ENCODE data around the gene ATP5PB.

Gene ATP5PB

DNA sequence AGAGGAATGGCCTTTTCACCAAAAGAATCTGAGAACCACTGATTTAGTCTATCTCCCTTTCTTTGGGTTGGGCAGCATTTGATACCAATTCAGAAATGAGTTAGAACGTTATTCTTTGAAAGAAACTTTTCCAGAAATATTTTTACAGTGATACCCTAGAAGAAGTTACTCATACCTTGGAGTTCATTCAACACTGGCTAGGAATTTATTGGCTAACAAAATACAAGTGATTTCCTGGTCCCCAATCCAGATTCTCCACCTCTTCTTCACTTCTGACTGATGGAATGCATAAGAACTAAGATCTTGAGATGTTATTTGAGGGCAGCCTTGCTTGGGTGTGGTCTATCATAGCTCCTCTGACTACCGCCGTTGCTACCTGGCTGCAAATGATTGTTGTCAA lies 33.9 kb downstream of the ATP5PB start:
- Histone ChIP-seq H3K9ac (ENCODE audit: low read length) (no peak overlapping the region), H3K36me3 (ENCODE audit: control insufficient read depth, insufficient read depth, low read length) (no peaks in the 10 kb centered on the region), H3K4me1 (ENCODE audit: control insufficient read depth, insufficient read depth, low read length) (peaks cover 3% of the 10 kb centered on the region), H3K27me3 (ENCODE audit: control insufficient read depth, insufficient read depth, low read length) (no peaks in the 10 kb centered on the region), H3K4me3 (ENCODE audit: low read length) (no peak overlapping the region), H3K9me3 (ENCODE audit: control insufficient read depth, low read length) (no peaks in the 10 kb centered on the region)

DNA sequence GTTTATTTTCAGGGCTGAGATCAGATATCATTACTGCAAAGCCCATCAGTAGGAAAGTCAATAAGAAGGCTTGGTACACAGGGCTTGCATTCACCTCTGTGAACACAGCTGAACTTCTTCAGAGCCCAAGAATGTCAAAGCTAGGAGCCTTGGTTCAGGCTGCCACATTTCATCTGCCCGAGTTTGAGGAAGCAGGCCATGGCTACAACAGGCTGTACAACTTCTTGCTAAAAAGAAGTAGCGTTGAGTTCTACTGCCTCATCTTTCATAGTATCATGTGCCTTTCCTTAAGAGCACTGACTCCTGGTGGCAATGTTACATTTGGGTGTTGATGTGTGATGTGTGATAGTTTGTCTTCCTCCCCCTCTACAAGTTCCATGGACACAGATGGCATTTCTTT lies 34.6 kb downstream of the ATP5PB start:
- H3K4me1 ChIP-seq (ENCODE audit: control insufficient read depth, insufficient read depth, low read length), result peaks cover 3% of the 10 kb centered on the region
- H3K36me3 ChIP-seq (ENCODE audit: control insufficient read depth, insufficient read depth, low read length), result no peaks in the 10 kb centered on the region
- H3K9ac ChIP-seq (ENCODE audit: low read length), result no peak overlapping the region
- H3K4me3 ChIP-seq (ENCODE audit: low read length), result no peak overlapping the region
- no peaks in the 10 kb centered on the region for H3K27me3 ChIP-seq (ENCODE audit: control insufficient read depth, insufficient read depth, low read length)
- H3K9me3 ChIP-seq (ENCODE audit: control insufficient read depth, low read length), result no peaks in the 10 kb centered on the region

DNA sequence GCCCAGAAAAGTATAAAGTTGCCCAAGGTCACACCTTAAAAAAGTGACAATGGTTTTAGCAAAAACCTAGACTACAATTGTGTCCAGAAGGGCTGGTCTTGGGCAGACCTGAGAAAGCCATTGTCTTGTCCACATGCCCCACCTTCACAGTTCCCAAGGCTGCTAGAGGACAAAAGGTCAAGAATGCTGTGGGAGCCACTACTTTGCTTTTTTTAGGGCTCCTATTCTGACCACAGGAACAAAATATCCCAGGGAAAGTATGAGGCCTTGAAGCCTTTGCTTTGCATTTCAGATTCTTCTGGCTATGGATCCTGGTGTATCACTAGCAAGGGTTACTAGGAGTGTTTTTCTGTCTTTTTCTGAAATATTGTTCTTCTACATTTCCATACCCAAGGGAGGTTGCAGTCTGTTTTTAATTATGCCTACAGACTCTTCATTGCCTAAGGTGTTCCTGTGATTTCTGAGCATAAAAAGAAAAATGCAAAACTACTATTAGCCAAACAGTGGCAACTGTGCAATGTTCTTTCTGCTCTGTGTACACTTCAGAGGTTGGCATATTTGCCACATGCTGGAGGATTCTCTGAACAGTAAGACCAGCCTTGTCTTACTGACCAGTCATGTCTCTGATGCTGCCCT lies 35.2 kb downstream of the ATP5PB start:
- Histone ChIP-seq H3K4me3 (ENCODE audit: low read length) (no peak overlapping the region), H3K9ac (ENCODE audit: low read length) (no peak overlapping the region), H3K9me3 (ENCODE audit: control insufficient read depth, low read length) (no peaks in the 10 kb centered on the region), H3K4me1 (ENCODE audit: control insufficient read depth, insufficient read depth, low read length) (peaks cover 3% of the 10 kb centered on the region), H3K36me3 (ENCODE audit: control insufficient read depth, insufficient read depth, low read length) (no peaks in the 10 kb centered on the region), H3K27me3 (ENCODE audit: control insufficient read depth, insufficient read depth, low read length) (no peaks in the 10 kb centered on the region)

DNA sequence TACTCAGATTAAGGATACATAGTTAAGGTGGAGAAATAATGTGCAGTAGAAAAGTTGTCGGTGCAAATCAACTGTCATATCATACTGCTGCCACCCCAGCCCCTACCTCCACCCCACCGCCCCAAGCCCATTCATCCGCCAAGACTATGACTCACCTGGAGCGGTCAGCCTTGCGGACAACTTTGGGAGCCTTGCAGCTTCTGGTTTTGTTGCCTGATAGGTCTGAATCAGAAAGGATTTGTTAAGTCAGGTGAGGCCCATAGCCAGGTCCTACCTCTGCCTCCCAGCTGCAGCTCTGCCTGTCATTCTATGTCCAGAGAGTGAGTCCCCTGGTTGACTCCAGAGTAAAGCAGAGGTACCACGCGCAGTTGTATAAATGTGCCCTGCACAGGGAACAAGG lies 37.2 kb downstream of the ATP5PB start:
- Histone ChIP-seq H3K9ac (ENCODE audit: low read length) (no peak overlapping the region), H3K4me3 (ENCODE audit: low read length) (no peak overlapping the region), H3K27me3 (ENCODE audit: control insufficient read depth, insufficient read depth, low read length) (no peaks in the 10 kb centered on the region), H3K9me3 (ENCODE audit: control insufficient read depth, low read length) (no peaks in the 10 kb centered on the region), H3K4me1 (ENCODE audit: control insufficient read depth, insufficient read depth, low read length) (peaks cover 3% of the 10 kb centered on the region), H3K36me3 (ENCODE audit: control insufficient read depth, insufficient read depth, low read length) (no peaks in the 10 kb centered on the region)

DNA sequence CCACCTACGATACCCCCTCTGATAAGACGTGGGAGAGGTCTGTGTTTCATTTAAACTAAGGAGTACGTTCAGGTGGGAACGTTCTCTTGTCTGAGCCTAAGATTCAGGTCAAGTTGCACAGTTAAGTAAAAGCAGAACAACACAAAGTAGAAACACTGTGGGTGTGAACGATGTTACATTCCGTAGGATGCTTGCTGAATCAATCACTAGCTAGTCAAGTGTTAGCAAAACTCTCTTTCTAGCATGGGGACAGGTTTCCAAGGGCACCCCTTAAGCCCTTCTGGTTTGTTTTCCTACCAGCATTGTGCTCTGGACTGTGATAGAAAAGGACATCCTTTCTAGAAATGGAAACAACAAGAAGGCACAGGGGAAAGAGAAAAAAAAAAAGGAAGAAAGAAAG lies 37.9 kb downstream of the ATP5PB start:
- H3K4me3 ChIP-seq (ENCODE audit: low read length), result no peak overlapping the region
- no peaks in the 10 kb centered on the region for H3K9me3 ChIP-seq (ENCODE audit: control insufficient read depth, low read length)
- no peak overlapping the region for H3K9ac ChIP-seq (ENCODE audit: low read length)
- H3K4me1 ChIP-seq (ENCODE audit: control insufficient read depth, insufficient read depth, low read length), result no peaks in the 10 kb centered on the region
- H3K36me3 ChIP-seq (ENCODE audit: control insufficient read depth, insufficient read depth, low read length), result no peaks in the 10 kb centered on the region
- H3K27me3 ChIP-seq (ENCODE audit: control insufficient read depth, insufficient read depth, low read length), result no peaks in the 10 kb centered on the region

DNA sequence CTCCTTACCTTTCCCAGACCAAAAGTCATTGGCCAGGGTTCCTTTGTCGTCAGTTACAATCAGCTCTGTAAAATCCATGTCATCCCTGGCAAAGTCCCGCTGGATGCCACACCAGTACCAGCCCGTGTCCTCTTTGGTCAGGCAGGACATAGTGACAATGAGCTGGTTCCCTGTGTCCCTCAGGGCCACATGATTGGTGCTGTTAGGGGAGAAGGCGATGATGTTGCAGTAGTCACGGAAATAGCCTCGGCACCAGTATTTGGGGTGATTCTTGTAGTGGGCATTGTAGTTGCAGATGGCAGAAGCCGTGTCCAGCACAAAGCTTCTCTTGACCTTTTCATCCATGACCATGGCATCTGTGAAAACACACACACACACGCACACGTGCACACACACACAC lies 39.4 kb downstream of the ATP5PB start:
- Histone ChIP-seq H3K4me3 (ENCODE audit: low read length) (no peak overlapping the region), H3K4me1 (ENCODE audit: control insufficient read depth, insufficient read depth, low read length) (no peaks in the 10 kb centered on the region), H3K27me3 (ENCODE audit: control insufficient read depth, insufficient read depth, low read length) (no peaks in the 10 kb centered on the region), H3K9ac (ENCODE audit: low read length) (no peak overlapping the region), H3K9me3 (ENCODE audit: control insufficient read depth, low read length) (no peaks in the 10 kb centered on the region), H3K36me3 (ENCODE audit: control insufficient read depth, insufficient read depth, low read length) (no peaks in the 10 kb centered on the region)

DNA sequence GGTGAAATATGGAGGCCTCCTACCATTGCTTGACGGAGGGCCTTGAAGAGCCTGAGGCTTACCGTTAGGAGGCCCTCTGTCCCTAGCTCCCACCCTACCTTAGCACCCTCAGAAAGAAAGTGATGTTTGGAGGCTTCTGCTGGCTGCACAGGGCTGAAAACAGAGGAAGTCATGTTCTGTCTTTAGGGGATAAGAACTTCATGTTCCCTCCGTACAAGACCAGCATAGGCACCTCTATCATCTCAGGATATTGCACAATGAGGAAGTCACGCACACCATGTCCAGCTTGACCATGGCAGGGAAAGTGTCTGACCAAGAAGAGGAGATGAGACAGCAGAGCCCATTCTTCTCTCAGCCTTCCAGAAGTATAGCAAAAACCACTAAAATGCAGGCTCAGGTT lies 40.3 kb downstream of the ATP5PB start:
- Histone ChIP-seq H3K9ac (ENCODE audit: low read length) (no peak overlapping the region), H3K4me1 (ENCODE audit: control insufficient read depth, insufficient read depth, low read length) (no peaks in the 10 kb centered on the region), H3K36me3 (ENCODE audit: control insufficient read depth, insufficient read depth, low read length) (no peaks in the 10 kb centered on the region), H3K27me3 (ENCODE audit: control insufficient read depth, insufficient read depth, low read length) (no peaks in the 10 kb centered on the region), H3K4me3 (ENCODE audit: low read length) (no peak overlapping the region), H3K9me3 (ENCODE audit: control insufficient read depth, low read length) (no peaks in the 10 kb centered on the region)

DNA sequence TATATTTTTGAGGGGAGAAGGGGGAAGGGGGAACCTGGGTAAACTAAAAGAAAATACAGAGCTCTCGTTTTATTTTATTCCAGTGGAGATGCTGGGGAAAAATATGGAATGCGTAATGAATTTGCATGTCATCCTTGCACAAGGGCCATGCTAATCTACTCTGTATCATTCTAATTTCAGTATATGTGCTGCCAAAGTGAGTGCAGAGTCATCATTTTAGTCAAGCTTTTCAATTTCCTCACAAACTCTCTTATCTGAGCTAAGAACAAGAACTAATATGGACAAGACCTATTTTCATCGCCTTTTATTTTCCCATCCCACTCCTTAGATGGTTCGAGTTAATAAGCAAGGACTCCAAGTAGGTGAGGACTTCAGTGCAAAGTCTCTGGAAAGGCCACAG lies 41.0 kb downstream of the ATP5PB start:
- no peaks in the 10 kb centered on the region for H3K9me3 ChIP-seq (ENCODE audit: control insufficient read depth, low read length)
- H3K27me3 ChIP-seq (ENCODE audit: control insufficient read depth, insufficient read depth, low read length), result no peaks in the 10 kb centered on the region
- H3K4me3 ChIP-seq (ENCODE audit: low read length), result no peak overlapping the region
- H3K36me3 ChIP-seq (ENCODE audit: control insufficient read depth, insufficient read depth, low read length), result no peaks in the 10 kb centered on the region
- no peaks in the 10 kb centered on the region for H3K4me1 ChIP-seq (ENCODE audit: control insufficient read depth, insufficient read depth, low read length)
- no peak overlapping the region for H3K9ac ChIP-seq (ENCODE audit: low read length)

DNA sequence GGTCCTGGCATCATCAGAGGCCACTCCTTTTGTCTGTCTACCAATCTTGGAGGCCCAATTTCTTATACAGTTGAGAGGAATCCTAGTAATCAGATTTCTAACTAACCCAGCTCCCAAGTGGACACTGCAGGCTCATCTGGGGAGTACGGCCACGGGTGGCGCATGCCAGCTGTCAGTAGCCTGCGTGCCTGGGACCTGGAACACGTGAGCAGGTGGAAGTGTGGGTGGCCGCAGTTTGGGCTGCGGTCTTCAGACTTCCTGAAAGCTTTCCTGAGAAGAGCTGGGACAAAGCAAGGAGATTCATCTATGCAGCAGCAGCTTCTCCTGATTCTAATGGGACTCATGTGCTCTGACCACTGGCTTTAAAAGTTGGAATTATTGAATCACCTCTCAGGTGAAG lies 41.8 kb downstream of the ATP5PB start:
- H3K4me3 ChIP-seq (ENCODE audit: low read length), result no peak overlapping the region
- no peak overlapping the region for H3K9ac ChIP-seq (ENCODE audit: low read length)
- H3K36me3 ChIP-seq (ENCODE audit: control insufficient read depth, insufficient read depth, low read length), result no peaks in the 10 kb centered on the region
- H3K4me1 ChIP-seq (ENCODE audit: control insufficient read depth, insufficient read depth, low read length), result no peaks in the 10 kb centered on the region
- no peaks in the 10 kb centered on the region for H3K9me3 ChIP-seq (ENCODE audit: control insufficient read depth, low read length)
- no peaks in the 10 kb centered on the region for H3K27me3 ChIP-seq (ENCODE audit: control insufficient read depth, insufficient read depth, low read length)

DNA sequence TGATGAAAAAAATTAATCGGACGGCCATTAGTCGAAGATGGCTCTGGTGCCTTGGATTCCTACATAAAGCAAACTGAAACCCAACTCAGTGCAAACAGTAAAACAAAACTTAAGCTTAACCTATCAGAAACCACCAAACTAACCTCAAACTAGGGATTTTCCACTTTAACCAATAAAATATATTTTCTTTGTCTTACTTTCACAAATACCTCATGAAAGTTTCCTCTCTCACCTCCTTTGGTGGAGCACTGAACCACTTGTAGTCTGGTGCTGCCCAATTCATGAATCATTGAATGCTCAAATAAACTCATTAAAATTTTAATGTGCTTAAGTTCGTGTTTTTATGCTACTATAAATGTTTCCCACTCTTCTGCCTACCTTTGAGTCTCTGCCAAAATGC lies 47.1 kb downstream of the ATP5PB start:
- Histone ChIP-seq H3K4me1 (ENCODE audit: control insufficient read depth, insufficient read depth, low read length) (no peaks in the 10 kb centered on the region), H3K4me3 (ENCODE audit: low read length) (no peak overlapping the region), H3K36me3 (ENCODE audit: control insufficient read depth, insufficient read depth, low read length) (no peaks in the 10 kb centered on the region), H3K27me3 (ENCODE audit: control insufficient read depth, insufficient read depth, low read length) (no peaks in the 10 kb centered on the region), H3K9me3 (ENCODE audit: control insufficient read depth, low read length) (no peaks in the 10 kb centered on the region), H3K9ac (ENCODE audit: low read length) (no peak overlapping the region)

DNA sequence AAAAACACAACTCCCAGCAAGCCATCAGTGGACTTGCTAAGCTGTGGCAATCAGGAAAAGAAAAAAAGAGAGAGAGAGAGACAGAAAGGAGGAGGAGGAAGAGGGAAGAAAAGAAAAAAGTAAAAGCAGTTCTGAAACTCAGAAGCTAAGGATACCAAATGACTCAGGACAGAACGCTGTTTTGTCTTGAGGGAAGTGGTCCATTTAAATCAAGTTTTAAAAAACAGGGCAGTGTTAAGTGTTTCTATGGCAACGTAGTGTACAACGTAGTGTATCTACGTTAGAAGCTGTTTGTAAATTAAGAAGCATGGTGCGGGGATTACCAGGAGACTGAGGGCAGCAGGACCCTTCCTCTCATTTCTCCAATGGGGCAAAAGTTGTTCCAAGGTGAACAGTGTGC lies 48.3 kb downstream of the ATP5PB start:
- Histone ChIP-seq H3K9me3 (ENCODE audit: control insufficient read depth, low read length) (no peaks in the 10 kb centered on the region), H3K36me3 (ENCODE audit: control insufficient read depth, insufficient read depth, low read length) (no peaks in the 10 kb centered on the region), H3K4me3 (ENCODE audit: low read length) (no peak overlapping the region), H3K9ac (ENCODE audit: low read length) (no peak overlapping the region), H3K27me3 (ENCODE audit: control insufficient read depth, insufficient read depth, low read length) (no peaks in the 10 kb centered on the region), H3K4me1 (ENCODE audit: control insufficient read depth, insufficient read depth, low read length) (no peaks in the 10 kb centered on the region)

DNA sequence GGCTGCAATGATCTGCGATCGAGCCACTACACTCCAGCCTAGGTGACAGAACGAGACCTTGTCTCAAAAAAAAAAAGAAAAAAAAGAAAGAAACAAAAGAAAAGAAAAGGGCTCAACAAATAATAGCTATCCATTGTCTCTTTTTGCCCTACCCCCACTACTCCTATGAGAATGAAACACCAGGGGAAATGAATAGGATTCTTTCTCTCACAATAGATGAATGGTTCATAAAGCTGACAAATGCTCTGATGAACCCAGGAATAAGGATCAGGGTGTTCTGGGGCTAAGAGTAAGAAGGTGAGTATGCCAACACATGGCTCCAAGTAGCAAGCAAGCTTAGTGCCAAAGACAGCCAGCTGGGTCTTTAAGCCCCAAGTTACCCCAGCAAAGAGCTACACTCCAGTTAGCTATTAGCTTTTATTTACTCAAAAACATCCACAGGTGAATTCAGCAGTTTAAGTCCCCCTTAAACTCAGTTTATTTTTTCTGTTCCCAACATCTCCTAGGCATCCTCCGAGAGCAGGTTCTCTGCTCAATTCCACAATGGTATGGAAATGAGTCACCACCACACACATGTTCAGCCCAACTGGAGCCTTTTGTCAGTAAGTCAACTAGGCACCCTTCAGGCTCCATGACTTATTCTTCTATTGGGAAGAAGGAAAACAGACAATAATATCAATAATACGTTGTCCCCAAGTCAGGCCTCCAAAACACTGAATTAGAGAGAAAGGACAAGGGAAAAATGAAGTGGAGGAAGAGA lies 49.9 kb downstream of the ATP5PB start:
- H3K9ac ChIP-seq (ENCODE audit: low read length), result no peak overlapping the region
- no peak overlapping the region for H3K4me3 ChIP-seq (ENCODE audit: low read length)
- no peaks in the 10 kb centered on the region for H3K9me3 ChIP-seq (ENCODE audit: control insufficient read depth, low read length)
- no peaks in the 10 kb centered on the region for H3K36me3 ChIP-seq (ENCODE audit: control insufficient read depth, insufficient read depth, low read length)
- no peaks in the 10 kb centered on the region for H3K4me1 ChIP-seq (ENCODE audit: control insufficient read depth, insufficient read depth, low read length)
- H3K27me3 ChIP-seq (ENCODE audit: control insufficient read depth, insufficient read depth, low read length), result no peaks in the 10 kb centered on the region
